Measurements from ENCODE around the gene LZTS3. TPM values are rescaled to one million over a fixed set of nuclear protein-coding genes. Genes with fewer than 3 reads are reported as not detected.
"Not testable (repeated sequence)": the region's sequence is repeated elsewhere in the genome, so short reads cannot be mapped to it uniquely, and the experiment has no call there.

The LZTS3 gene
- total and polyA plus RNA-seq, 2 of the 8 experiments (the other 6 are each of a cell fraction or from before 2014, with no cell fraction given), result 31.8 to 33.5 TPM

GRCh38 chr20:3218307-3218988, 45.1 kb upstream of the LZTS3 start (continued):
- TF ChIP-seq EP300 (IDR thresholded peaks at IDR 0.05; ENCODE audit: borderline replicate concordance in 1 of 2, low read depth in 2 of 2, low read length in 2 of 2) (peak in 1 of 2 experiments; percentile 19; a peak in 1 of 3 replicates), RAD21 (IDR thresholded peaks at IDR 0.05 in 1 of 2, conservative IDR thresholded peaks at IDR 0.05 in 1 of 2; ENCODE audit: low read depth in 2 of 2, low read length in 2 of 2) (peak; percentile 72 to 88), TBP (IDR thresholded peaks at IDR 0.05; ENCODE audit: low read depth, low read length) (0 out of 2 replicates have a peak, but pooled peaks have one; percentile 30)
- TF ChIP-seq, protein P1, sequence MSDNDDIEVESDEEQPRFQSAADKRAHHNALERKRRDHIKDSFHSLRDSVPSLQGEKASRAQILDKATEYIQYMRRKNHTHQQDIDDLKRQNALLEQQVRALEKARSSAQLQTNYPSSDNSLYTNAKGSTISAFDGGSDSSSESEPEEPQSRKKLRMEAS (IDR thresholded peaks at IDR 0.05), result peak; percentile 58

- not testable (repeated sequence) for H3K56ac ChIP-seq (replicated peaks; ENCODE audit: insufficient read length, low read depth, low read length); H2BK15ac ChIP-seq (ENCODE audit: low read length); H3K79me2 ChIP-seq (ENCODE audit: control insufficient read depth in 1 of 2, insufficient read depth in 2 of 2, low read length in 2 of 2); H3K4me2 ChIP-seq (ENCODE audit: insufficient read depth in 1 of 2, low read depth in 2 of 2, low read length in 2 of 2); H3K9ac ChIP-seq (replicated peaks in 1 of 4; ENCODE audit: extremely low read depth in 1 of 4, low read depth in 3 of 4, low read length in 3 of 4); H3K4me3 ChIP-seq (ENCODE audit: extremely low read depth in 1 of 4, insufficient read depth in 2 of 4, low read depth in 3 of 4, low read length in 4 of 4); H4K8ac ChIP-seq (ENCODE audit: extremely low read depth, insufficient read depth, low read length); H3K27ac ChIP-seq (ENCODE audit: low read depth, low read length); H3K23ac ChIP-seq (ENCODE audit: insufficient read length); DNase-seq (ENCODE audit: low read depth in 1 of 2, low spot score in 2 of 2); FAIRE-seq; H3K14ac ChIP-seq (ENCODE audit: insufficient read length); H3K27me3 ChIP-seq (replicated peaks in 1 of 4; ENCODE audit: control insufficient read depth in 3 of 4, extremely low read depth in 1 of 4, insufficient read depth in 3 of 4, low read length in 3 of 4); H2AK5ac ChIP-seq (ENCODE audit: low read depth, low read length); H2AFZ ChIP-seq (ENCODE audit: low read length); H2BK5ac ChIP-seq (ENCODE audit: low read depth, low read length); H2BK120ac ChIP-seq (replicated peaks; ENCODE audit: low read depth, low read length); H3K9me3 ChIP-seq (ENCODE audit: insufficient read depth in 2 of 2, low read depth in 1 of 2, low read length in 1 of 2); H3K79me1 ChIP-seq (ENCODE audit: low read depth, low read length); H4K20me1 ChIP-seq (replicated peaks in 1 of 2; ENCODE audit: control insufficient read depth in 1 of 2, insufficient read depth in 2 of 2, low read length in 2 of 2); H2BK20ac ChIP-seq (ENCODE audit: low read length); H4K5ac ChIP-seq (ENCODE audit: insufficient read length, low read depth, low read length); H3K4me1 ChIP-seq (replicated peaks in 1 of 4; ENCODE audit: control insufficient read depth in 3 of 4, insufficient read depth in 4 of 4, low read length in 3 of 4); H4K91ac ChIP-seq (replicated peaks; ENCODE audit: insufficient read length, low read length); H3K18ac ChIP-seq (ENCODE audit: extremely low read depth, low read length); H3K4ac ChIP-seq (replicated peaks; ENCODE audit: insufficient read length, low read depth, low read length); H3K23me2 ChIP-seq (ENCODE audit: low read depth, low read length); H2BK12ac ChIP-seq (ENCODE audit: low read depth, low read length)
- ChIA-PET CTCF (ENCODE audit: partially characterized antibody) (interaction anchor here (0.8 to 1.7 kb wide), 6 partner anchors 35 to 146 kb away, joined by 3 to 4 read pairs (median 3); no protein-coding TSS in a partner anchor), POLR2A (ENCODE audit: partially characterized antibody) (interaction anchor here (0.9 to 1.2 kb wide), 2 partner anchors 10 to 39 kb away, joined by 3 to 4 read pairs; no protein-coding TSS in a partner anchor)
- H3K36me3 ChIP-seq (ENCODE audit: control insufficient read depth in 2 of 4, insufficient read depth in 4 of 4, low read length in 3 of 4), result peaks cover 4 to 24% (median 14%) of the 10 kb centered on the region in 4 experiments; a peak in 7 of 8 replicates
- 91% methylated on average over 7 of the region's 7 CpGs; no CpG with 5 or more reads in 1 of the 2 experiments for WGBS, 2 experiments (ENCODE audit: extremely low coverage in 1 of 2, insufficient coverage in 1 of 2, insufficient read length in 1 of 2, insufficient replicate concordance in 2 of 2, low coverage in 1 of 2, low lambda C conversion rate in 2 of 2, missing lambda C conversion rate in 1 of 2)
These were observed 42.1 kb upstream of the LZTS3 start for GRCh38 chr20:3215359-3215917.

Data from H1 (cell line).